Measurements from ENCODE around the gene DPP6.

DNA sequence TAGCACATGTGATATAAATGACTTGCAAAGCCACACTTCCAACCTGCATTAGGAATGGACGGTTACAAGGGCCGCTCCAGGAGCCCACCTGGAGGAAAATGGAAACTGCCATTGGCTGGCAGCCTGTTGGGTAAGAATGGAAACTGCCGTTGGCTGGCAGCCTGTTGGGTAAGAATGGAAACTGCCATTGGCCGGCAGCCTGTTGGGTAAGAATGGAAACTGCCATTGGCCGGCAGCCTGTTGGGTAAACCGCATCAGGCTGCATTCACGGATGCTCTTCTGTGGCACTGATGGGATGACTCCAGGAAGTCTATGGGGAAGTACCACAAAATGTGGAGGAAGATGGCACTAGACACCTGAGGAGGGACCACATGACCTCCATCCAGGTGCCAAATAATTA, 143.1 kb downstream of the DPP6 start:
- TF ChIP-seq CTCF (IDR thresholded peaks at IDR 0.05) (no peak), TCF7L2 (IDR thresholded peaks at IDR 0.05; ENCODE audit: low read depth, low read length) (no peak), POLR2AphosphoS5 (IDR thresholded peaks at IDR 0.05; ENCODE audit: low read depth, low read length) (no peak)

Measured in Panc1 (cell line).